GM19468 (cell line): ENCODE measurements around the gene ARSK.
"Not testable (repeated sequence)": the region's sequence is repeated elsewhere in the genome, so short reads cannot be mapped to it uniquely, and the experiment has no call there.

Experiments used
- ATAC-seq: cut with Tn5 transposase; IDR thresholded peaks from one replicate; pipeline ENCODE4 v1.9.1; 2021; ENCODE audit warnings: mild to moderate bottlenecking, moderate library complexity, moderate number of reproducible peaks; ENCODE audit not compliant: unreplicated experiment; ENCODE audit errors: extremely low read depth

The ARSK gene

GRCh38 chr5:95644351-95645042 lies 89.6 kb downstream of the ARSK start:
- peak; percentile 13 for ATAC-seq

GRCh38 chr5:95646226-95646568 lies 91.3 kb downstream of the ARSK start:
- ATAC-seq, result not testable (repeated sequence)

- peak; percentile 96 for ATAC-seq
Observed at GRCh38 chr5:95646569-95647431, 91.9 kb downstream of the ARSK start, which contains the start of gene RFESD. RFESD (plus strand) TSS chr5:95646777; CDS start chr5:95652272, 5,495 bp downstream.

GRCh38 chr5:95647886-95648860 lies 93.3 kb downstream of the ARSK start:
- no peak for ATAC-seq

DNA sequence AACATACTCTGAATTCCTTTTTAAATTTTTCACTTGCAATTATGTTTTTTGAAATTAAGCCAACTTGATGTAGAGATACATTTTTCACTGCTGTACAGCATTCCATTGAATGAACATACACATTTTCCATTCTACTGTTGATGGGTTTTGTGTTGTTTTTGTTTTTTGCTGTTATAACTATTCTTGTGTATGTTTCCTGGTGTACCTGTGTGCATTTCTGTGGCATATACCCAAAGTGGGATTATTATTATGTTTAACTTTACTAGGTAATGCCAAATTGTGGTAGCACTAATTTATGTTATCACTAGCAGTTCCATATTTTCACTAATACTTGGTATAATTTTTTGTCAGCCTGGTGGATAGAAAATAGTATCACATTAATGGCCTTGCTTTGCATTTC lies 94.4 kb downstream of the ARSK start:
- ATAC-seq, result no peak

- ATAC-seq, result no peak
Observed at GRCh38 chr5:95649842-95650620, 95.1 kb downstream of the ARSK start.

DNA sequence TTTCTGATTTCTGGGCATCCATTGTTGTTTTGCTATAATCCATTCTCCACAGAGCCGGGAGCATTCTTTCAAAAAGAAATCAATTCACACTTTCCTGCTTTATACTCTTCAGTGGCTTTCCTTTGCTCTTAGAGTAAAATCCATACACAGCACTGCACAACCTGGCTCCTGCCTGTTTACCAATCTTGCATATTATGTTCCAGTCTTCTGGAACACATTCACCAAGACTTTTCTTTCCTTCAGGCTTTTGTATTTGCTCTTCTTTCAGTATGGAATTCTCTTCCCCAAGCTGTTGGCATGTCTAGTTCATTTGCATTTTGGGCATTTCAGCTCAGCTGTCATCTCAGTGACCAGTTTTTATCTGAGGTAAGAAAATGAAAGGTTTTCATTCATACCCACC lies 97.9 kb downstream of the ARSK start:
- ATAC-seq, result no peak

- ATAC-seq, result no peak
Observed at GRCh38 chr5:95654196-95654595, 99.3 kb downstream of the ARSK start.
